HG02571 (cell line): ENCODE measurements around the gene SYTL2.
"Not testable (repeated sequence)": the region's sequence is repeated elsewhere in the genome, so short reads cannot be mapped to it uniquely, and the experiment has no call there.

Experiments
- ATAC-seq: cut with Tn5 transposase; IDR thresholded peaks from one replicate; pipeline ENCODE4 v1.9.1; 2021; ENCODE audit warnings: mild to moderate bottlenecking, moderate library complexity; ENCODE audit not compliant: unreplicated experiment

SYTL2 gene

GRCh38 chr11:85663080-85663752 is 147.7 kb downstream of the SYTL2 start:
- ATAC-seq, result no peak

- ATAC-seq, result no peak
Measured at GRCh38 chr11:85661972-85662664, 148.8 kb downstream of the SYTL2 start.

DNA sequence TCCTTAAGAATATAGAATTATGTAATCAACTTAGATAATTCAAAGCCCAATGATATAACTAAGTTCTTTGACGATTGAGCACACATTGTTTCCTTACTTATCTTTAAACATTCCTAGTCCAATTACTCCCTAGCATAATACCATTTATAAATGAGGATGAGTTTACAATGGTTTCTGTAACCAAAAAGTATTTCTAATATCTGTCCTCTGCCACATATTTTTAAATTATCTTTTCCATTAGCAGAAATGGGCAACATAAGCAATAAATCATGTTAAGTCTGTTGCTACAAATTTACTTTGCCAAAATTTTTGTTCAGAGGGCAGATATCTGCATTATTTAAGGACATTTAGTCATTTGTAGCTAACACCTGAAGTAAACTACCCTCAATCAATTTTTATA is 152.8 kb downstream of the SYTL2 start:
- ATAC-seq, result no peak

GRCh38 chr11:85656777-85657176 is 154.2 kb downstream of the SYTL2 start:
- ATAC-seq, result no peak

DNA sequence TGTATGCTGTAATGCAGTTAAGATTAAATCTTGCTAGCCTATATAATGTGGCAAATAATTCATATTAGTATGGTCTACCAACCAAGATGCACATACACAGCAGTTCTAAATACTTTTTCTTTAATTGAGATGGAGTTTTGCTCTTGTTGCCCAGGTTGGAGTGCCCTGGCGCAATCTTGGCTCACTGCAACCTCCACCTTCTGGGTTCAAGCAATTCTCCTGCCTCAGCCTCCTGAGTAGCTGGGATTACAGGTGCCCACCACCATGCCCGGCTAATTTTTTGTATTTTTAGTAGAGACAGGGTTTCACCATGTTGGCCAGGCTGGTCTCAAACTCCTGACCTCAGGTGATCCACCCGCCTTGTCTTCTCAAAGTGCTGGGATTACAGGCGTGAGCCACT is 156.6 kb downstream of the SYTL2 start:
- not testable (repeated sequence) for ATAC-seq

DNA sequence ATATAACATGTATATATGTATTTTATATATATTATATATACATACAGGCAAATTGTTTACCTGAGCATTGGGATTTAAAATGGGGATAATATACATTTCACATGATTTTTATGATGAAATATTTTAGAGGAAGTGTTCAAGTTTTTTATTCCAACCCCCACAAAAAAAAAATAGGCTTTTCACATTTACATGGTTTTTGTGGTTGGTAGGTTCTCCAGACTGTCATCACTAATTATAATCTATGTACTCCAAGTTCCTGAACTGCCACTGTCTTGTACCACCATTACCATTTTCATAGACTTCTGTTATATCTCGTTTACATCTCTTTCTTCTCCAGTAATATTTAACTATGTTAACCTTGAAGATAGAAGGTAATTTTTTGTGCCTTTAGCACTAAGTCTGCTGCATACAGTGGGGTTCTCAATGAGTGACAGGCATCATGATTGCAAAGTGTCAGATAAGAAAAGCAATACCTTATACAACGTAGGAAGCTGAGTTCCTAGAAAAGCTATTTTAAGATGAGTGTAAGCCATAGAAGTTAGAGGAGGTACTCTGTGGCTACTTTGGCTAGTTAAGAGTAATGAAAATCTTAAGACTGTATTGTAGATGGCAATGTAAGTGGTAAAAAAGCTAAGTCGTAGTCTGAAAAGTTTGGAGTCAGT is 158.0 kb downstream of the SYTL2 start:
- no peak for ATAC-seq

- ATAC-seq, result no peak
Measured at GRCh38 chr11:85651118-85651517, 159.8 kb downstream of the SYTL2 start.

- peak; percentile 99 for ATAC-seq
Measured at GRCh38 chr11:85647604-85648299, 163.2 kb downstream of the SYTL2 start, which contains the start of gene TMEM126A. TMEM126A (plus strand) TSS chr11:85647967; CDS start chr11:85650256, 2,289 bp downstream.

DNA sequence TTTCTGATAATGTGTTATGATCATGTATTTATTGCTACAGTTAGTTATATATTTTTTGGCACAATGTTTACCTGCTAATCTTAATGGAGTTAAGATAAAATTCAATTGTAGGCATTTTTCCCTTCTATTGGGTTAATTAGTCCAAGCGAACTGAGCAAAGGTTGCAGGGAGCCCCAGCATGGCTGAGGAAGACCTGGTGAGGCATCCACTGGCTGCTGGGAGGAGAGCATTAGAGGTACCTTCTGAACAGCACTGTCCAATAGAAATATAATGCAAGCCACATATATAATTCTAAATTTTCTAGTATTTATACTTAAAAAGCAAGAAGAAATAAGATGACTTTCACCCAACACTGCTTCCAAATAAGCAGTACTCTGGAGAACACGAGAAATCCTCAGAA is 163.9 kb downstream of the SYTL2 start:
- no peak for ATAC-seq
